Skeletal muscle cell (primary cell): Measurements from ENCODE around the gene ADGRD1.

Experiments used
- DNase-seq: peaks from one replicate; pipeline ENCODE4 v3.0.0-alpha.2; 2010; ENCODE audit warnings: low read depth
- H3K4me3 ChIP-seq: 2 replicates; pipeline ENCODE4 v1.5.1; 2011; ENCODE audit warnings: low read depth, mild to moderate bottlenecking, control low read depth, low read length, moderate library complexity

Gene ADGRD1

GRCh38 chr12:131092901-131093603 lies 139.3 kb downstream of the ADGRD1 start:
- no peak overlapping the region for H3K4me3 ChIP-seq
- DNase-seq, result no peak

GRCh38 chr12:131093604-131093955 lies 139.9 kb downstream of the ADGRD1 start:
- no peak for DNase-seq
- H3K4me3 ChIP-seq, result no peak overlapping the region

- no peak for DNase-seq
- H3K4me3 ChIP-seq, result no peak overlapping the region
These were observed 140.5 kb downstream of the ADGRD1 start for GRCh38 chr12:131093971-131094830.

DNA sequence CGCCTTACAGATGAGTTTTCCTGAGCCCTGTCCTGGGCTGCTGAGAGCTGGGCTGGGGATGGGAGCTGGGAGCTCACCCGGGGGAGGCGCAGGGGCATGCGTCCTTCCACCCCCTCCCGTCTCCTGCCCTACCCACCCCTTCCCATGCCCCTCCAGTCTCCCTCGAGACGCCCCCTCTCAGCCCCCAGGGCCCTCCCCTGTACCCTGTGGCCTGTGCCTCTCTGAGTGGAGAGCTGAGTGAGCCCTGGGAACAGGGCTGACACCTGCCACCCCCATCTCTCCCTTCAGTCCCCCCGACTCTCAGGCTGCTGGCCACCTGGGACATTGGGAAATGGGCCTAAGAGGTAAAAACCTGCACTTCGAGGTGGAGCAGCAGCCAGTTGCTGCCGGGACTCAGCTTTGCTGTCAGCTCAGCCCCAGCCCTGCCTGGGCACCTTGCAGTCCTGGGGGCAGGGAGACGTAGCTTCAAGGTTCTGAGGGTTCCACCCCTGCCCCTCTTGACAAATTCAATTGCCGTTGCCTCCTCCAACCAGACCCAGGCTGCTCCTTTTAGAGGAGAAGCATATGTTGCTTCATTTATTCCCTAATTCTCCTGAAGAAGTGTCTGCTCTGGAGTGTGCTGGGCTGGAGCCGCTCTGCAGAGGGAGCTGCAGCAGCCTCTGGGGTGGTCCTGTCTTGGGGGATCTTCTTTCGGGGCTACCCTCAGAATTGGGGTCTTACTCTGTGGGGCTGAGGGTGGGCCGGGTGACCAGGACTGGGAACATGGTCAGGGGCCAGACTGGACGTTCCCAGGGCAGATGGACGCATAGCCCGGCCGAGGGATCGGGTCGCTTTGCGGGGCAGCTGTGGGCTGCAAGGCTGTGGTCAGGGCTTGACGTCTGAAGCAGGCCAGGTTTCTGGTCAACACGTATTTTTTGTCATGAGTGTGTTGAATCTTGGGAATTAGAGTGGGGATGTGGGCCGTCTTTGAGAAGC lies 141.4 kb downstream of the ADGRD1 start:
- H3K4me3 ChIP-seq, result no peak overlapping the region
- no peak for DNase-seq

DNA sequence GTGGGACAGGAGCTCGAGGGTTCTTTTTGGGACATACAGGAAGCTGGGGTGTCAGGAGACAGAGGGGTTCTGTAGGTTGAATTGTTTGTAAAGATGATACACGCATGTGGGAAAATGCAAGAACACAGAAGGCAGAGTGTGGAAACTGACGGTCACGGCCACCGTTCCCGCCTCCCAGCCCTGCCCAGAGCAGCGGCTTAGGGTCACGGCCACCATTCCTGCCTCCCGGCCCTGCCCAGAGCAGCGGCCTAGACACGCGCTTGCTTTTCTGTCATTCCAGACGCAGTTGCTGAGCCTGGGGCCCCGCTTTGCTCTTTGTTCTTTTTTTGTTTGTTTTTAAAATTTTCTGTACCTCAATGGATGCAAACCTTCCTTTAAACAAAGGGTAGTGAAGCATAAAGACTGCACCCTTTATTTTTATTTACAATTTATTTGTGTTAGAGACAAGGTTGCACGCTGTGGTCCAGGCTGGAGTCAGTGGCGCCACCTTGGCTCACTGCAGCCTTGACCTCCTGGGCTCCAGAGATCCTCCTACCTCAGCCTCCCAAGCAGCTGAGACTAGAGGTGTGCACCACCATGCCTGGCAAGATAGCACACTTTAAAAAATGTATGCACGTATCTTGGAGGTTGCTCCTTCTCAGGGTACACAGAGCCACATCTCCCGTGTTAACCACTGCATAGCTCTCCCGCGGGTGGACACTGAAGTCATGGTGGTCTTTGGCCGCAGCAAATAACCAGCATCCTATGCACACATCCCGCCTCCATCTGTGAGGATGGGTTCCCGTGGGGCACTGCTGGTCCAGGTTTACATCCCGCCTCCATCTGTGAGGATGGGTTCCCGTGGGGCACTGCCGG lies 142.3 kb downstream of the ADGRD1 start:
- DNase-seq, result no peak

GRCh38 chr12:131096681-131097181 lies 143.0 kb downstream of the ADGRD1 start:
- no peak for DNase-seq
- H3K4me3 ChIP-seq, result no peak overlapping the region

More for the DNA sequence above, 142.3 kb downstream of the ADGRD1 start:
- H3K4me3 ChIP-seq, result no peak overlapping the region

DNA sequence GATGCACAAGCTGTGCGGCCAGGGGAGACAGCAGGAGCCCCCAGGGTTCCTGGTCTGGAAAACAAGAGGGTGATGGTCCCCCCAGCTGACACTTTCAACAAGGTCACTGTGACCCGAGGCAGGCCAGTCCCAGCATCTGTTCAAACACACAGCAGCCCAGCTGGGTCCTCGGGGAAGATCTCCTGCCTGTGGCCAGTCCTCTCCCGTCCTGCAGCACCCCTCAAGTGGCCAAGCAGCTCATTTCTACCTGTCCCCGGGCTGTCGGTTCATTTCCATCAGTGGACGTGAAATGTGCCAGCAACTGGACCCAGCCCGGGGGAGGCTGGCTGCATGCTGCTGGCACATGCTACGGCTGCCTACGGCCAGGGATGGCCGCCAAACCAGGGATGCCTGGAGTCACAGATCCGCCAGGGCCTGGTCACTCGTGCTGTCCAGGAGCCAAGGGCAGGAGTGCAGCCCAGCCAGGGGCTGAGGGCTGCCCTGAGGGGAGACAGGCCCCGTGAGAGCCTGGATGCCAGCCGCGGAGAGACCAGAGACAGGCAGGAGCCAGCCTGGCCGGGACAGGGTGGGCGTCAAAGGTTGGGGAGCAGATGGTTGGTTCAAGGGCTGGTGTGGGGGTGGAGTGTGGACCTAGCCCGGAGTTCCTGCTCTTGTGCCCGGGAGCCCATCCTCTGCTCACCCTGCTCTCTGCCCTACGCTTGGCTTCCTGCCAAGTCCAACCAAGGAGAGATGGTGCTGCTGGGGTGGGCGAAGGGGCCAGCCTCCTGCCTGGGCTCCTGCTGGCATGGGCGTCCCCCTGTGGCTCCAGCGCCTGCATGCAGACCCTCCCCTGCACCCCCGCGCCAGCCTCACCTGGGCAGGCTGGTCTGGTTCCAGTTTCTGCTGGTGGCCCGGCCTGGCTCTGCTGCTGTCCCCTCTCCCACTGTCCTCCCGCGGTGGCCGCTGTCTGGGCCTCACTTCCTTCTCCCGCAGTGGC lies 143.8 kb downstream of the ADGRD1 start:
- no peak for DNase-seq
- H3K4me3 ChIP-seq, result no peak overlapping the region

DNA sequence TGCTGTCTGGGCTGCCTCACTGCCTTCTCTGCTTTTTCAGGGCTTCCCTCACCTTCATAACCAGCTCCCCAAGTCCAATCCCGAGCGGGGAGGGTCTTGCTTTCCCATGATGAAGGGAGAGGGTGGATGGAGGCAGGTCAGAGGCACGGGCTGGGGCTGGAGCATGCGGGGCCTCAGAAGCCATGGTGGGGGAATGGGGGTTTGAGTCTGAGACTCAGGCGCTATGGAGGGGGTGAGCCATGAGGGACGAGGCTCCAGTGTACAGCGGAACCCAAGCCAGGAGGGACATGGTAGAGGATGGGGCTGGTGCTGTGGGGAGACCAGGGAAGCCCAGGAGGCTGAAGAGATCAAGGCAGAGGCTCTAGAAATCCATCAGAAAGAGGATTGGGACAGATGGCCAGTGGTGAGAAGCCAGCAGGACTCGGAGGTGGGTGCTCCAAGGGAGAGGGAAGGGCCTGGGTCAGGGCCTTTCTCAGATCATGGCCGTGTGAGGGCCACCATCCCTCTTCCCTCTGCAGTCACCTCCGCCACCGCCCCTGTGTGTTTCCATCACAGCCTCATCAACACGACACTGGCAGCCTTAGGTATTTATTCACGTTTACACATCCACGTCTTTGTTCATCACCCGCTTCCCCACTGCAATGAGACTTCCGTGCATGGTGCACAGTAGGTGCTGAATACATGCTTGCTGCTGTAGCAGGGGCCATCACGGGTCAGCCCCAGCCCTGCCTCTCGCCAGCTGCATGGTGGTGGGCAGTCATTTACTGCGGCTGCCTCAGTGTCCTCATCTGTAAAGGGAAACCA lies 144.7 kb downstream of the ADGRD1 start:
- no peak overlapping the region for H3K4me3 ChIP-seq
- no peak for DNase-seq

DNA sequence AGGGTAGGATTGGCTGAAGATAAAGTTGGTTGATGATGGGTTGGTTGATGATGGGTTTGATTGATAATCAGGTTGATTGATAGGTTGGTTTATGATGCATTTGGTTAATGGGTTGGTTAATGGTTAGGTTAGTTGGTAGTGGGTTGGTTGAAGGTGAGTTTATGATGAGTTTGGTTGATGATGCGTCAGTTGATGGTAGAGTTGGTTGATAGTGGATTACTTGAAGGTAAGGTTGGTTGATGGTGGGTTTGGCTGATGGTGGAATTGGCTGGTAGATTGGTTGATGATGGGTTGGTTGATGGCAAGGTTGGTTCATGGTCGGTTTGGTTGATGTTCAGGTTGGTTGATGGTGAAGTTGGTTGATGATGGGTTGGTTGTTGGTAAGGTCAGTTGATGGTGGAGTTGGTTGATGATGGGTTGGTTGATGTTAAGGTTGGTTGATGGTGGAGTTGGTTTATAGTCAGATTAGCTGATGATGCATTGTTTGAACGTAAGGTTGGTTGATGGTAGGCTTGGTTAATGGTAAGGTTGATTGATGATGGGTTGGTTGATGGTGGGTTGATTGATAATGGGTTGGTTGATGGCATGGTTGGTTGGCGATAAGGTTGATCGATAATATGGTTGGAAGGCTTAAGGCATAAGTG lies 146.4 kb downstream of the ADGRD1 start:
- no peak overlapping the region for H3K4me3 ChIP-seq
- no peak for DNase-seq

- DNase-seq, result no peak
- no peak overlapping the region for H3K4me3 ChIP-seq
These were observed 147.3 kb downstream of the ADGRD1 start for GRCh38 chr12:131101006-131101405.

DNA sequence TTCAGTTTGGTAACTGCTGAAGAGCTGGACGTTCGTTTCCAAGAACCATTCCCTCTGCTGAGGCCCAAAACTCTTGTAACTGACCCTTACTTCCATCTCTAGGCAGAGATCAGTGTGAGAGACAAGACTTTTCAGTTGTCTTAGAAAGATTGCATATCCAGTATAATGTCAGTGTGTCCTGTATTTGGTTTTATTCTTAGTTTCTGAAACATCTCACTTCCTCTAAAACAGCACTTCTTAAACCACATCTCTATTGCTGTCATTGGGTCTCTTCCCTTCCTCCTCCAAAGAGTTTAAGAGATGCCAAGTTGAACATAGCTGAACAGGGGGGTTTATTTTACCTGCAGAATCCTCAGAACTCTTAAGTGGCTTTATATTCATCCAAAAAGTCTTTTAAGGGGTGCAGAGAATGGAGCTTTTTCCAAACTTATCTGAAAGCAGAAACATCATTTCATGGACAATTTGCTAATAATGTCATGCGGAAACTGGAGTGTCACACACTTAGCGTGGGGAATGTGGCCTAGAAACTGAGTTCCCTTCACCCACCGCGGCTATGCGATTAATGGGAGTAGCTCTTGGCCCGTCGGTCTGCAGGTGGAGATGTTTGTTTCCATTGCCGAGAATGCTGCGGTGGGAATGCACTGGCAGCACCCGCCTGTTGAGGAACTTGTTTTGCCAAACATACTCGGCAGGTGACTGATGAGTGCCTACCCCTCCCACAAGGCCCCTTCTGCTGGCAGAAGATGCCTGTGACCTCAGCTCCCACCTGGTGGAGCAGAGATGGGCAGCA lies 148.2 kb downstream of the ADGRD1 start:
- DNase-seq, result no peak
- H3K4me3 ChIP-seq, result no peak overlapping the region

- no peak overlapping the region for H3K4me3 ChIP-seq
- DNase-seq, result no peak
These were observed 148.8 kb downstream of the ADGRD1 start for GRCh38 chr12:131102493-131102931.

- no peak for DNase-seq
- no peak overlapping the region for H3K4me3 ChIP-seq
These were observed 149.4 kb downstream of the ADGRD1 start for GRCh38 chr12:131102991-131103668.

GRCh38 chr12:131103669-131104462 lies 150.2 kb downstream of the ADGRD1 start:
- no peak for DNase-seq
- no peak overlapping the region for H3K4me3 ChIP-seq
